T-cell (primary cell): ENCODE measurements around the gene SMIM29. TPM values are rescaled to one million over a fixed set of nuclear protein-coding genes. Genes with fewer than 3 reads are reported as not detected.

ENCODE experiments used
- ATAC-seq, 4 experiments: fragments of 200-7000 bp in 3 of 4; fragments of 150-1000 bp in 1 of 4; cut with Tn5 transposase; replicated peaks in 1 of 4; 1 replicate in 3 of 4; 2 replicates in 1 of 4; pipeline ENCODE4 v1.10.0; 2021; ENCODE audit warnings: moderate library complexity in 3 of 4, mild to moderate bottlenecking in 2 of 4, moderate number of reproducible peaks in 1 of 4
- CTCF ChIA-PET, 2 donors: fragments of 300-600 bp; sonication (Branson Sonifier 250); formaldehyde crosslinking; loops; one replicate each; lab custom pipeline; 2022; ENCODE audit warnings: antibody characterized with exemption in 2 of 2; lab: Charles Lee
- POLR2A ChIA-PET, 2 donors: fragments of 300-600 bp; sonication (Branson Sonifier 250); formaldehyde crosslinking; loops; one replicate each; lab custom pipeline; 2022; ENCODE audit warnings: antibody characterized with exemption in 2 of 2; lab: Charles Lee
- DNase-seq, 35 experiments: peaks; one replicate each; pipeline versions ENCODE4 v3.0.0 to v3.0.0-alpha.2; 2013 to 2023
- H3K27ac ChIP-seq: one replicate; pipeline ENCODE4 v1.5.1; 2013; ENCODE audit warnings: low read length
- H3K27me3 ChIP-seq, 2 experiments: replicated peaks in 1 of 2; 1 replicate in 1 of 2; 2 replicates in 1 of 2; pipeline versions ENCODE4 v1.6.1 to v1.7.0; 2013; ENCODE audit warnings: low read length in 1 of 2, mixed read lengths in 1 of 2; ENCODE audit not compliant: control insufficient read depth in 2 of 2, insufficient read depth in 2 of 2; ENCODE audit errors: extremely low read depth in 1 of 2
- H3K36me3 ChIP-seq, 2 donors: 1 replicate in 1 of 2; 2 replicates in 1 of 2; pipeline versions ENCODE4 v1.6.1 to v1.7.0; 2013; ENCODE audit warnings: low read length in 1 of 2; ENCODE audit not compliant: control insufficient read depth in 2 of 2, insufficient read depth in 1 of 2; ENCODE audit errors: extremely low read depth in 1 of 2
- H3K4me1 ChIP-seq, 2 experiments: 1 replicate in 1 of 2; 2 replicates in 1 of 2; pipeline versions ENCODE4 v1.6.1 to v1.7.0; 2013; ENCODE audit warnings: low read length in 2 of 2, mixed read lengths in 1 of 2; ENCODE audit not compliant: insufficient read depth in 2 of 2, control insufficient read depth in 1 of 2; ENCODE audit errors: extremely low read depth in 1 of 2
- H3K4me3 ChIP-seq, 2 donors: 1 replicate in 1 of 2; 2 replicates in 1 of 2; pipeline versions ENCODE4 v1.5.1 to v1.7.0; 2013; ENCODE audit warnings: mild to moderate bottlenecking in 2 of 2, low read length in 1 of 2, moderate library complexity in 1 of 2; ENCODE audit not compliant: control insufficient read depth in 1 of 2; ENCODE audit errors: extremely low read depth in 1 of 2
- H3K9me3 ChIP-seq: 2 replicates; pipeline ENCODE4 v1.7.0; 2013
- H3K27ac Mint-ChIP-seq, 2 donors: one replicate each; pipeline ENCODE4 v1.8.0; 2020 to 2021; ENCODE audit warnings: mild to moderate bottlenecking in 2 of 2, mixed read lengths in 2 of 2
- H3K27me3 Mint-ChIP-seq, 2 donors: one replicate each; pipeline ENCODE4 v1.8.0; 2021 to 2022; ENCODE audit warnings: mixed read lengths in 2 of 2
- H3K36me3 Mint-ChIP-seq: one replicate; pipeline ENCODE4 v1.8.0; 2021; ENCODE audit warnings: mixed read lengths
- H3K4me1 Mint-ChIP-seq, 3 donors: one replicate each; pipeline ENCODE4 v1.8.0; 2020 to 2022; ENCODE audit warnings: mixed read lengths in 3 of 3, mild to moderate bottlenecking in 1 of 3
- H3K4me3 Mint-ChIP-seq, 3 donors: one replicate each; pipeline ENCODE4 v1.8.0; 2020 to 2022; ENCODE audit warnings: mild to moderate bottlenecking in 3 of 3, mixed read lengths in 3 of 3, moderate library complexity in 3 of 3
- H3K9me3 Mint-ChIP-seq, 3 donors: one replicate each; pipeline ENCODE4 v1.8.0; 2020 to 2022; ENCODE audit warnings: mixed read lengths in 3 of 3
- WGBS: methylation state at CpG from one replicate; pipeline ENCODE4 v1.1.5; 2013; ENCODE audit warnings: missing lambda C conversion rate; ENCODE audit not compliant: insufficient coverage; 5-methylcytosine and 5-hydroxymethylcytosine counted together
- total RNA-seq, 35 experiments: library from RNA in 6 of 35; stranded (reverse) in 6 of 35; fragments of 120-200 nt in 1 of 35; gene quantifications; one replicate each; pipeline versions ENCODE4 v1.2.1 to v1.2.4 and lab custom pipeline; 2013 to 2026

Gene SMIM29
- total RNA-seq, 5 donors from 2014 or later (not counting 1 experiment from before 2014, with no cell fraction given) = 16.4 to 33.8 (median 30.5) TPM

DNA sequence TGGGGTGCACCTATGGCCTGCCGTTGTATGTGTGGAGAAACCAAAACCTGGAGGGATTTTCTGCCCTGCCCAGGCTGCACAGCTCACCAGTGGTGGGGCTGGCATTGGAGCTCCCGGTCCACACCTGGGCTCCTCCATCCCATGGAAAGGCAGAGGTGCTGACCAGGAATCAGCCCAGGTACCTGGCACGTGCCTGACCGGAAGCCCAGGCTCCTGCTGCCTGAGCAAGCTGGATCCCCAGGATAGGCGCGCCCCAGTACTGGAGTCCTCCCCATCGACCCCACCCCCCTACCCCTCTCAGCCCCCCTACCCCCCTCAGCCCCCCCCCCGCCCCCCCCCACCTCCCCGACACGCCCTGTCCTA lies 52.0 kb downstream of the SMIM29 start:
- peaks cover 4 to 8% (median 7%) of the 10 kb centered on the region in 3 donors for H3K4me1 Mint-ChIP-seq
- ChIA-PET CTCF (interaction anchor here in 1 of 2 donors (1.0 to 1.9 kb wide), 5 partner anchors 27 to 411 kb away, joined by 3 to 22 read pairs (median 4); no protein-coding TSS in a partner anchor), POLR2A (no interaction called here)
- Histone ChIP-seq H3K4me1 (peaks cover 0 to 12% of the 10 kb centered on the region in 2 experiments), H3K27me3 (peaks cover 0 to 11% of the 10 kb centered on the region in 2 experiments), H3K9me3 (no peaks in the 10 kb centered on the region), H3K36me3 (no peaks in the 10 kb centered on the region), H3K4me3 (peak overlapping the region; percentile 65 to 66), H3K27ac (no peak overlapping the region)
- H3K9me3 Mint-ChIP-seq = no peaks in the 10 kb centered on the region
- H3K36me3 Mint-ChIP-seq = no peaks in the 10 kb centered on the region
- H3K27me3 Mint-ChIP-seq = no peaks in the 10 kb centered on the region
- no peak for DNase-seq
- ATAC-seq = no peak
- 38% methylated on average over 2 of the region's 10 CpGs for WGBS
- peak overlapping the region; percentile 80 to 85 (median 83) for H3K4me3 Mint-ChIP-seq
- no peak overlapping the region for H3K27ac Mint-ChIP-seq

Other genes with a start within 250 kb of the SMIM29 start
- gene GRM4, start 102.9 kb downstream of the SMIM29 start, total RNA-seq = under 1 TPM in 4 of 5 donors, not detected in 1; 0.10 to 0.38 (median 0.21) TPM
- 100 to 1,000 TPM in 4 of 5 donors, 10 to 100 TPM in 1; 92.8 to 119 (median 104) TPM for gene HMGA1, start 12.1 kb downstream of the SMIM29 start, total RNA-seq
- 10 to 100 TPM; 23.5 to 31.0 (median 28.9) TPM for gene NUDT3, start 143.7 kb upstream of the SMIM29 start, total RNA-seq
- 1,000 to 10,000 TPM; 2,352 to 2,733 (median 2,512) TPM for gene RPS10, start 177.1 kb upstream of the SMIM29 start, total RNA-seq
- gene PACSIN1, start 217.1 kb upstream of the SMIM29 start, total RNA-seq = 1 to 10 TPM in 4 of 5 donors, under 1 TPM in 1; 0.86 to 3.2 (median 2.4) TPM